SIG-M5 treated with dmso at 0.1 percent for 504 hours (cell line): Measurements from ENCODE around the gene PLA2R1.
"Not testable (repeated sequence)": the region's sequence is repeated elsewhere in the genome, so short reads cannot be mapped to it uniquely, and the experiment has no call there.

Experiments
- DNase-seq: peaks from one replicate; lab custom pipeline; 2025; ENCODE audit not compliant: unreplicated experiment; lab: John Stamatoyannopoulos, UW

Gene PLA2R1

DNA sequence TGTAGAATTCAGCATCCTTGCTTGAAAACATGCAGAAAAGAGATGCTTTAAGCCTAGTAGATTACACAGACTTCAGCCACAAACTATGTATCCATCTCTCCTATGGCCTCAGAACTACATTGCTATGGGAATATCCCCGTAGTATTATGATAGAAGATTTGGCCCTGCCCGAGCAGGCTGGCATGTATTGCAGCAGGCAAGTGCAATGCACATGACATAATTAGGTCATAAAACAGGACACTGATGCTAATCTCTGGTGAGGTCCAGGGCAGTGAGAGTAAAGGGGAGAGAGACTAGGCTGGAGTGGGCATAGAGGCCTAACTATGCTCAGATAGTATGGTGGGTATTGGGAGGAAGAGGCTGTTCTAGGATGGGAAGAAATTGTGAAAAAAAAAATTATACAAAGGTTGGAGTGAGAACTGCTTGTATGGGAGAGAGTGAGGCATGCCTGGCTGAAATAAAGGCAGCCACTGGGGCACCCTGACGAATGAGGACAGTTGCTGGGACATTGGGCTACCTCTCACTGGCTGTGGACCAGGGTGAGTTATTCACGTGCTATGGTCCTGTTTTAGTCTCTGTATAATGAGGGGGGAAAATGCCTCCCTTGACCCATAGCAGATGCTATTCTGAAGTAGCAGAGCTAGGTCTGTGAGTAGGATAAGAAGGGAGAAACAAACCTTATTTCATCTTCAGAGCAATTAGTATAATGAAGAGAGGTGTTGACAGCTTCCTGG lies 1.6 kb upstream of the PLA2R1 start:
- no peak for DNase-seq

DNA sequence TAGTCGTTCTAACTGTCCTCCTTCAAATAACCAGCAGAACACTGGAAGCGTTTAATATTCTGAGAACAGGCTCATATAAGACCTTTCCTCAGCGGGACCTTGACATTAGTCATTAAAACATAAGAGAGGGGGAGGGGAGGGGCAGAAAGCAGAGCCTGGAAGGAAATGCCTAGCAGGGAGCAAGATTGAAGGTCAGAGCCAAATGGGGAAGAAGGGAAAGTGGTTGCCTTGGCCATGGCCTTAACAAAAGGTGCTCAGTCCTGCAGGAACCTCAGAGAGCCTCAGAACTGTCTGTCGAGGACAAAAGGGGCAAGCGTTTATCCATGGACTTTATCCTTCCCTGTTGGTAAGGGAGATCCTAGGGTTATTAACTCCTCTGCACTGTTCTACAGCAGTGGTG lies 856 bp upstream of the PLA2R1 start:
- DNase-seq = no peak

DNA sequence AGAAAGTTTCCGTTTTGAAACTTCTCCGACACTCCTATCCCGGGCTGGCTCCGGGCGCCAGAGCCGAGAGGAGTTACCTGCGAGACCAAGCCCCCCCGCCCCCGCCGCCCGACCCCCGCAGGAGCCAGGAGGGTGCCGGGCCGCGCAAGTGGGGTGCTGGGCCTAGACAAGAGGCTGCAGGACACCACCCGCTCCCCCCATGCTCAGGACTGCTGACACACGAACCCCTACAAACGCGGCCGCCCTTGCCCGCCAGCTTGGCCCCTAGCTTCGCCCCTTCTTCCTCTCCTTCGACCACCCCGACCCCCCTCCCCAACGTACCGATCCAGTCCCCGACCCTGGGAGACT lies 497 bp downstream of the PLA2R1 start:
- DNase-seq = no peak

GRCh38 chr2:160061533-160061932 lies 882 bp downstream of the PLA2R1 start:
- no peak for DNase-seq

- no peak for DNase-seq
Measured at GRCh38 chr2:160060297-160060696, 2.1 kb downstream of the PLA2R1 start.

DNA sequence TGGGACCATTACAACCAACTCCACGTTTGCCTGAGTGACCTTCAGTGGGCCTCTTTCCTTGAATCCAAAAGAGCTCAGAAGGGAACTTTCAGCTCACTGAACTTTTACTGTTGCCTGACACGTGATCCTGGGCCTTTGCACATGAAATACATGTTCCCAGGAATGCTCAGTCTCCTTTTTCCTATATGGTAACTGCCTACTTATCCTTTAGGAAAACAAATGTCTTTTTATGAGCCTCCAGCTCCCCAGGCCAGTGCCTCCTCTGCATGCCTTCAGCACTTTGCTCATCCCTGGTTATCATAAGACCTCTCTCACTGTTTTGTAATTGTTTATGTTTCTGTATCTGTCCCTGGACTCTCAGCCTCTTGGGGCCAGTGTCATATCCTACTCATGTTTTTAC lies 5.1 kb downstream of the PLA2R1 start:
- no peak for DNase-seq

GRCh38 chr2:160055726-160056108 lies 6.7 kb downstream of the PLA2R1 start:
- no peak for DNase-seq

DNA sequence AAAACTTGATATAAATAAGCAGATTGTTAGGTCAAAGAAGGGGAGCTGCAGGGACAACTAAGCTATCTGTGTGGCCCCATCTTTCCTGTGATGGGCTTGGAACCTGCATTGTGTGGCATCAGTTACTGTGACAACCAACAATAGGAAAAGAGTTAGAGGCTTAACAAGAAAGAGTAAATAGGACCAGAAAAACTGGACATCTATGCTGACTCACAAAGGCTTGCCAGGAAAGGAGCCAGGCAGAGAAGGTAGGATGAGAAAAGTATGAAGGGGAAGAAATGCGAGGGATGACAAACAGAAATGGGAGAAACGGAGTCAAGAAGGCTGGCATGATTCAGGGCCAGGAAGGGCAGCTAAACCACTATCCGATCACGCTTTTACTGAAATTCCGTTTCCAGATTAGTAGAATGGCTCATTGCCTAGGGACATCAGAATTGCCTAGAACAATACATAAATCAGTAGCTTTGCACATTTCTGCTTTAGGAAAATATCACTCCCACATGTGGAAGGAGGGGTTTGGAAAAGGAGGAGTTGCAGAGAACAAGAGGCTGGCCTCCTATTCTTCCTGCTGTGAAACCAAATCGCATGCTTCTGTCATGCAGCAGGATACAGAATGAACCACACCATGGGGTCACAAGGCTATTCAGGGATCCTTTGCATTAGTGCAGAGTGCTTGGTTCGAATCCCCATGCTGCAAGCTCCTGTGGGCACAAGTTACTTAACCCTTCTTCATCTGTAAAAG lies 7.3 kb downstream of the PLA2R1 start:
- DNase-seq = no peak

GRCh38 chr2:160053946-160054345 lies 8.5 kb downstream of the PLA2R1 start:
- no peak for DNase-seq

- no peak for DNase-seq
Measured at GRCh38 chr2:160052531-160052930, 9.9 kb downstream of the PLA2R1 start.

GRCh38 chr2:160051371-160051800 lies 11.0 kb downstream of the PLA2R1 start:
- DNase-seq = no peak

DNA sequence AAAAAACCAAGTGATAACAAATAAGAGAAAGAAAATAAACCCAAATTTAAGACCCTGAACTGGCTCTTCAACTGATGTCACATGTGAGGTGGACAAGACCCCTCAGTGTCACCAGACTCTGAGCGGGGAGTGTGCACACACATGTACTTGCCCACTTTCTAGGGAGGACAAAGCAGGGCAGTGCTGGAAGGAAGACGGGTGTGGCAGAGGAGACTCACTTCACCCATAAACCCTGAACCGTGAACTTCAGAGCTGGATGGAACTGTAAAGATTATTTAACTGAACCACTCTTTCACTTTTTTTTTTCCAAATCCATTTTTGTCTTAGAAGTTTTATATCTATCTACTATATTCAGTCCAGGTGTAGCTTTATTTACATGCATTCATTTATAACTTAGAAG lies 12.3 kb downstream of the PLA2R1 start:
- DNase-seq = no peak

DNA sequence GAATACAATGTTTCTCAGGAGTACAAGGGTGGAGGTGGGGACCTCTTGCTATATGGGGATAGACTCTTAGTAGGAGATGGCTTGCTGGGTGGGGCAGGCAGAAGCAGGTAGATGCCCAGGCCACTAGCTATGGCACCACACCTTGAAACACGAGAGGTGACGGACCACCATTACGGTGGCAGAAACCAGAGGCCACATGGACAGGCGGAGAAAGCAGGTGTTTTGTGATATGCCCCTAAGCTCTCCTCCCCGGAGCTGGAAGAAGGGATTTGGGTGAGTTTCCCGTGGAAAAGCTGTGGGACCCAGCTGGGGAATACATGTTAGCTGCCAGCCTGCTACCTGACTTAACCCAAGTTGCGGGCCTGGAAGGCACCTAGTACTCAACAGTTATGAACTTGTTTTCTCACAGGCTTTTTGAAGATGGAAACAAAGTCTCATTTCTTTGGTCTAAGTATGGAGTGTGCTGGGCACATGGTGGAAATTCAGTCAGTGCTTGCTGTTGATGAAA lies 16.7 kb downstream of the PLA2R1 start:
- DNase-seq = no peak

DNA sequence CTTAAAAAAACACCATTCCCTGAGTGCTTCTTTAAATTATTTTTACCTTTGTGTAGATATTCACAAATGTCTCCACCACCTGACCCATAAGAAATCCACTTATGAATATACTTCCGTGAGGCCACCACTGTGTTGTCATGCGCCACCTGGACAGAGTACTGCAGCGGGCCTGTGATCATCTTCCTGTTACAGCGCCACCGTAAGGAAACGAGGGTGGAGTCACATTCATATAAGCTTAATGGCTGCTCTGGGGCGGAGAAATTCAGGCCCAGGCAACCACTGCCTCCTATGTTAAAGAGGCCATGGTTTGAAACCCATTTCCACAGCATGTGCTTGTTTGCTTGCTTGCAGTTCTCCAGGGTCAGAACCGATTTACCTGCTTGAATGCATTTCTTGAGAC lies 17.7 kb downstream of the PLA2R1 start:
- DNase-seq = no peak

DNA sequence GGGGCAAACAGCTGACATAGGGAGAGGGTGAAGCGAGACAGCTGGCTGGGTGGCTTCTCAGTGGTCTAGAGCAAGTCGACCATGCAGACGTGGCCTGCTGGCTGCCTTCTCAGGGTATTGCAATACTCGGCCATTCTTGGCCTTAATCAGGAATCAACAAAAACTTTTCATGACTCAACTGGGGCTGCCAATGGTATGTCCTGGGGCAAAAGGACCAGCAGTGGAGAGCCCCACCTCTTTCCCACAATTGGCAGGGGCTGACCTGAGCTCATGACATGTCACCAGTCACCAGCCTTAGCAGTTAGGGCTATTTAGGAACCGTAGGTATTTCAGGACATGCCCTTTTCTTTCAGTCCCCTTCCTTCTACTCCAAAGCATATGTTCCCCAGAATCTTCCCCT lies 19.1 kb downstream of the PLA2R1 start:
- no peak for DNase-seq

- no peak for DNase-seq
Measured at GRCh38 chr2:160042054-160042453, 20.4 kb downstream of the PLA2R1 start.

- DNase-seq = no peak
Measured at GRCh38 chr2:160041091-160041490, 21.3 kb downstream of the PLA2R1 start.

DNA sequence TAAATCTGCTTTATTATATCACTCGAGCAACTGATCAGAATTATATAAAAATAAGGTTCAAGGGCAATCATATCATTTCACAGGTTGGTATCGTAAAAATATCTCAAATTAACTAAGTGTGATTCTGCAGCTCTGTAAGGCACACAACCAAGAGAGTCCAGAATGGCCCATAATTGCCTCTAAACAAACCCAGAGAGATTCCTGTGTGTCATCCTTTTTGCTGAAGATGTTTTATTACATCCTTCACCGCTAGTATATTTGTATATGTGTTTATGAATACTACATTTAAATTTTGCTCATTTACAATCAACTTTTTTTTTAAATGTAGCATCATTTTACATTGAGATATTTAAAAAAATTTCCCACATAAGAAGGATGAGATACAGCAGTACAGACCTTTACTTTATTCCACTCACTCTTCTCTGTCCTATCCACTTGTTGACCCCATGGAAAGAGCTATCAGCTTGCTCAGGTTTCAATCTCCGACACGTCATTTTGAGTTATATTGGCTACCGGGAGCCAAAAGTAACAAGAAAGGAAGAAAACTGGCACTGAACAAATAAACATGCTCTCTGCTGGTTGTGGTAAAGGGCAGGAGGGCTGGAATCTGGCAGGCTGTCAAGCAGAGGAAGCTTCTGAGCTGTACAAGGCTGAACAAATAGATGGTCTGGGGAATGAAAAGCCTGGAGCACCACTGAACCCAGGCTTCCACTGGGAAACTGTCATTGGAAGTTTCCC lies 23.1 kb downstream of the PLA2R1 start:
- no peak for DNase-seq

DNA sequence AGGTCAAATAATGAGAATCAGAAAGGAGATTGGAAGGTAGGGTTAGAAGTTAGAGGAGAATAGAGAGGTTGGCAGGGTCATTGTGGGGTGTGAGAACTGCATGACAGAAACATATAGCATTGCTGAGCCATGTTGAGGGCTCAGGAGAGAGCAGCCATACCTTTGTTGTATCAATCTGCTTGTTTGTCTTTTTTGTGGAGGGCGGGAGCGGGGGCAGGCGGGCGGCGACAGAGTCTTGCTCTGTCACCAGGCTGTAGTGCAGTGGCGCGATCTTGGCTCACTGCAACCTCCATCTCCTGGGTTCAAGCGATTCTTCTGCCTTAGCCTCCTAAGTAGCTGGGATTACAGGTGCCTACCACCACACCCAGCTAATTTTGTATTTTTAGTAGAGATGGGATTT lies 23.8 kb downstream of the PLA2R1 start:
- not testable (repeated sequence) for DNase-seq

DNA sequence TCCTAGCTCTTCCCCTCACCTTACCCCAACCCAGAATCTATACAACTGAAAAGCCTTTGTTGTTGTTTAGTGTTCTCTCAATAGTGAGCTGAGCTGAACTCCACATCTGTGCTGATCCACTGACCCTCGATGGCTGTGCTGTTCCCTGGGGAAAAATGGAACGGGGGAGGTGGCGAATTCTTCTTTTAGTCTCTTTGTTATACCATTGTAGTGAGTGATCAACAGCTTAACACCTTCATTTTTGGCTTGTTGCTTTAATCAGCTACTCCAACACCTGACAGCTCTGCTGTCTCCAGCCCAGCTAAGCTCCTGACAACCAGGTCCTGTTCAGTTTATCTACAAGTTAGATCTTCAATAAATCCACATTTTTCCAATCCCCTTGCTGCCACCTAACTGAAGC lies 25.7 kb downstream of the PLA2R1 start:
- DNase-seq = no peak

DNA sequence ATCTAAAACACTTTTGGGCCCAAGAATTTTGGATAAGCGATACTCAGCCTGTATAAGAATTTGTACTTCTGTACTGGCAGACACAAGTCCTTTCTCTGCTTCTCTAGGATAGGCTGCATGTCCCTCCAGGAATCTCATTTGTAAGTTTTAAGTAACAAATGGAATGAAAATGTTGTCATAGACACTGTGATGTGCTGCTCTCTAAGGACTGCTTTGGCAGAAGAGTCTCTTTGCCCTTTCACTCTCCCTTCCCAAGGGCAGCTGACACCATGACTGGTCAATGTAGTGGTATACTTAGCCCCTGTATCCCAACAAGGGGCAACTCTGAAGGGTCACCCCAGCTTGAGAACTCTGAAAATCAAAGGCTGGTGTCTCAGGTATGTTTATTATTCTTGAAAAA lies 27.3 kb downstream of the PLA2R1 start:
- DNase-seq = no peak

GRCh38 chr2:160034396-160034795 lies 28.0 kb downstream of the PLA2R1 start:
- DNase-seq = no peak
